Activated gamma-delta T cell treated with Interleukin-2 at 50 U/mL for 16 hours (primary cell): ENCODE measurements around the gene TMC2.
"Not testable (repeated sequence)": the region's sequence is repeated elsewhere in the genome, so short reads cannot be mapped to it uniquely, and the experiment has no call there.

Experiments
- DNase-seq: peaks from one replicate; pipeline ENCODE4 v3.0.0-alpha.2; 2020

The TMC2 gene

GRCh38 chr20:2536560-2536986, at the start of gene TMC2:
Gene TMC2 (plus strand): TSS chr20:2536573. CDS start chr20:2536622, 49 bp downstream.
- no peak for DNase-seq

- not testable (repeated sequence) for DNase-seq
Observed at GRCh38 chr20:2502808-2503384, 33.5 kb upstream of the TMC2 start.

- DNase-seq = not testable (repeated sequence)
Observed at GRCh38 chr20:2504803-2505202, 31.6 kb upstream of the TMC2 start.

GRCh38 chr20:2506426-2506825, 29.9 kb upstream of the TMC2 start:
- not testable (repeated sequence) for DNase-seq

- no peak for DNase-seq
Observed at GRCh38 chr20:2507464-2507863, 28.9 kb upstream of the TMC2 start.

- DNase-seq = no peak
Observed at GRCh38 chr20:2507875-2508630, 28.3 kb upstream of the TMC2 start.

- peak; percentile 72 for DNase-seq
Observed at GRCh38 chr20:2508631-2509467, 27.5 kb upstream of the TMC2 start, which contains the start of gene ZNF343. Gene ZNF343 (minus strand): TSS chr20:2508915. CDS start chr20:2493895, 15,020 bp downstream.

- no peak for DNase-seq
Observed at GRCh38 chr20:2509468-2509781, 26.9 kb upstream of the TMC2 start.

GRCh38 chr20:2509794-2510193, 26.6 kb upstream of the TMC2 start:
- DNase-seq = no peak

GRCh38 chr20:2515203-2515602, 21.2 kb upstream of the TMC2 start:
- DNase-seq = no peak

GRCh38 chr20:2516399-2516798, 20.0 kb upstream of the TMC2 start:
- no peak for DNase-seq

- no peak for DNase-seq
Observed at GRCh38 chr20:2518096-2518495, 18.3 kb upstream of the TMC2 start.

GRCh38 chr20:2518558-2518957, 17.8 kb upstream of the TMC2 start:
- DNase-seq = no peak

- no peak for DNase-seq
Observed at GRCh38 chr20:2519115-2519809, 17.1 kb upstream of the TMC2 start.

- no peak for DNase-seq
Observed at GRCh38 chr20:2520617-2521016, 15.8 kb upstream of the TMC2 start.

GRCh38 chr20:2521369-2522305, 14.7 kb upstream of the TMC2 start:
- DNase-seq = peak; percentile 54

- DNase-seq = not testable (repeated sequence)
Observed at GRCh38 chr20:2522826-2523429, 13.4 kb upstream of the TMC2 start.

- DNase-seq = peak; percentile 93
Observed at GRCh38 chr20:2523919-2524708, 12.3 kb upstream of the TMC2 start.

- peak; percentile 25 for DNase-seq
Observed at GRCh38 chr20:2524709-2525506, 11.5 kb upstream of the TMC2 start.

- DNase-seq = not testable (repeated sequence)
Observed at GRCh38 chr20:2526218-2526583, 10.2 kb upstream of the TMC2 start.
